Prostate gland (tissue), 2 donors: ENCODE results near the gene FIGN.

ENCODE experiments used
- CTCF ChIP-seq, 4 experiments: fragments of 200-600 bp in 2 of 4; fragments of 450-650 bp in 2 of 4; sonication (generic) in 2 of 4; IDR thresholded peaks; 1 replicate in 3 of 4; 2 replicates in 1 of 4; pipeline ENCODE4 v1.5.1; 2016 to 2019; ENCODE audit warnings: antibody characterized with exemption in 4 of 4, mild to moderate bottlenecking in 2 of 4, moderate library complexity in 2 of 4
- POLR2AphosphoS5 ChIP-seq: sonication (generic); formaldehyde crosslinking; IDR thresholded peaks from one replicate; pipeline ENCODE4 v1.6.1; 2017; ENCODE audit warnings: antibody characterized with exemption

- no peak for TF ChIP-seq CTCF (IDR thresholded peaks at IDR 0.05)
- TF ChIP-seq POLR2AphosphoS5, result no peak
Observed at GRCh38 chr2:163621445-163622004, 114.3 kb downstream of the FIGN start.
